ENCODE results near the gene CD80. TPM values are rescaled to one million over a fixed set of nuclear protein-coding genes. Genes with fewer than 3 reads are reported as not detected.

The CD80 gene
- total RNA-seq, 4 donors from 2014 or later: 0.13 TPM; not detected in 3

- no peak for TF ChIP-seq CTCF (IDR thresholded peaks at IDR 0.05 in 4 of 5, conservative IDR thresholded peaks at IDR 0.05 in 1 of 5)
- TF ChIP-seq POLR2A (IDR thresholded peaks at IDR 0.05): no peak
- no peak for DNase-seq
- H3K27me3 ChIP-seq: no peaks in the 10 kb centered on the region
- peaks cover 28 to 29% of the 10 kb centered on the region in 2 donors for H3K4me1 ChIP-seq
- in situ Hi-C loops (cut with MboI; ENCODE audit: low sequenced_read_pairs in 4 of 4) (no loop called here), intact Hi-C loops (cut with DNase I; ENCODE audit: low total_unique reads) (no loop called here)
- no peak overlapping the region for H3K27ac ChIP-seq
- H3K4me3 ChIP-seq: no peak overlapping the region
- no peaks in the 10 kb centered on the region for H3K9me3 ChIP-seq
- no peak for ATAC-seq
- no peaks in the 10 kb centered on the region for H3K36me3 ChIP-seq
Observed at GRCh38 chr3:119592861-119593260, 33.4 kb upstream of the CD80 start.

- intact Hi-C loops (cut with DNase I; ENCODE audit: low total_unique reads): no loop called here
- in situ Hi-C loops (cut with MboI; ENCODE audit: low sequenced_read_pairs in 4 of 4): no loop called here
Observed at GRCh38 chr3:119590706-119591105, 31.3 kb upstream of the CD80 start.

DNA sequence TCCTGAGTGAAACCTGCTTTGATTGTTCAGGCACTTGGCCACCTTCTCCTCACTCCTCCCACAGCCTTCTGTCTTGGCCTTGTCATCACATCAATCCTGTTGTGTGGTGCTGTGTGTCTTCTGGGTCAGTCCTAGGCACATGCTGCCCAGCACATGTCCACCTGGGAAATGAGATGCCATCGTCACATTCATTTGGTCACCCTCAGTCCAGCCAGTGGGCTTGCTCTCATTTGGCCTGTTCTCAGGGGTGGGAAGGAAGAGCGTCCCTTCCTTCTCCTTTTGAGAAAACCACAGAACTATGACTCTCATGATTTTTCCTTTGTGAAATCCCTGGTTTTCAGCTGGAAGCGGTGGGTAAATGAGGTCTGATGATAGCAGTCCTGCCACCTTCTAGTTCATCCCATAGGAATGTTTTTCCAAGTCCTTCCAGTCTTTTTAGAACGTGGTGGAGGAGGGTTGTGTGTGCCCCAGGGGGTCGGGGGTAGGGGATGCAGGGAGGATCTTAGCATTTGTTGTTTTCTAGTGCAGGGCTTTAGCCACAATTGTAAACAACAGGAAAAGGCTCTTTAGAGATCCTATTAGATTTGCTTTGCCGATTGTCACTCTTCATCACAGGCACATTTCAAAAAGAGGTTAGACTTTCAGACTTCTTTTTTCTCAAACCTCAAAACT, 29.8 kb upstream of the CD80 start:
- intact Hi-C loops (cut with DNase I; ENCODE audit: low total_unique reads): no loop called here
- no peak overlapping the region for H3K4me3 ChIP-seq
- no peaks in the 10 kb centered on the region for H3K27me3 ChIP-seq
- TF ChIP-seq POLR2A (IDR thresholded peaks at IDR 0.05) (no peak), CTCF (IDR thresholded peaks at IDR 0.05 in 4 of 5, conservative IDR thresholded peaks at IDR 0.05 in 1 of 5) (no peak)
- DNase-seq: no peak
- H3K36me3 ChIP-seq: peaks cover 0 to 10% of the 10 kb centered on the region in 2 donors
- H3K27ac ChIP-seq: no peak overlapping the region
- ATAC-seq: no peak
- no peaks in the 10 kb centered on the region for H3K9me3 ChIP-seq
- no peaks in the 10 kb centered on the region for H3K4me1 ChIP-seq
- in situ Hi-C loops (cut with MboI; ENCODE audit: low sequenced_read_pairs in 4 of 4): no loop called here

More at GRCh38 chr3:119590706-119591105, 31.3 kb upstream of the CD80 start:
- no peaks in the 10 kb centered on the region for H3K27me3 ChIP-seq
- TF ChIP-seq CTCF (IDR thresholded peaks at IDR 0.05 in 4 of 5, conservative IDR thresholded peaks at IDR 0.05 in 1 of 5): no peak
- TF ChIP-seq POLR2A (IDR thresholded peaks at IDR 0.05): no peak
- H3K9me3 ChIP-seq: no peaks in the 10 kb centered on the region
- no peak overlapping the region for H3K4me3 ChIP-seq
- H3K27ac ChIP-seq: no peak overlapping the region
- ATAC-seq: no peak
- no peak for DNase-seq
- H3K36me3 ChIP-seq: peaks cover 0 to 10% of the 10 kb centered on the region in 2 donors
- H3K4me1 ChIP-seq: peaks cover 6 to 7% of the 10 kb centered on the region in 2 donors

- no peak for TF ChIP-seq POLR2A (IDR thresholded peaks at IDR 0.05)
- TF ChIP-seq CTCF (IDR thresholded peaks at IDR 0.05 in 4 of 5, conservative IDR thresholded peaks at IDR 0.05 in 1 of 5): no peak
- no peak overlapping the region for H3K4me3 ChIP-seq
- peaks cover 0 to 10% of the 10 kb centered on the region in 2 donors for H3K36me3 ChIP-seq
- DNase-seq (no peak), ATAC-seq (no peak)
- H3K9me3 ChIP-seq: no peaks in the 10 kb centered on the region
- in situ Hi-C loops (cut with MboI; ENCODE audit: low sequenced_read_pairs in 4 of 4): no loop called here
- intact Hi-C loops (cut with DNase I; ENCODE audit: low total_unique reads): no loop called here
- H3K4me1 ChIP-seq: no peaks in the 10 kb centered on the region
- peak overlapping the region in 1 of 4 donors; percentile 36 for H3K27ac ChIP-seq
- H3K27me3 ChIP-seq: no peaks in the 10 kb centered on the region
Observed at GRCh38 chr3:119588112-119588511, 28.7 kb upstream of the CD80 start.
